Measurements from ENCODE around the gene LDLRAD1.
"Not testable (repeated sequence)": the region's sequence is repeated elsewhere in the genome, so short reads cannot be mapped to it uniquely, and the experiment has no call there.

LDLRAD1 gene, protein sequence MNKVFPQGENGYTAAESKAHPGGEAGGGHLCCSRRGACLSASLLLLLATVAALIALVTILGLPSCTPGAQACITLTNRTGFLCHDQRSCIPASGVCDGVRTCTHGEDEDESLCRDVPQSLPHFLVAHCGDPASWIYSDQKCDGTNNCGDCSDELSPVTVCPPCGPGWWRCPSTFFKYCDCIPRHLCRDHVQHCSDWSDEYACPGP

DNA sequence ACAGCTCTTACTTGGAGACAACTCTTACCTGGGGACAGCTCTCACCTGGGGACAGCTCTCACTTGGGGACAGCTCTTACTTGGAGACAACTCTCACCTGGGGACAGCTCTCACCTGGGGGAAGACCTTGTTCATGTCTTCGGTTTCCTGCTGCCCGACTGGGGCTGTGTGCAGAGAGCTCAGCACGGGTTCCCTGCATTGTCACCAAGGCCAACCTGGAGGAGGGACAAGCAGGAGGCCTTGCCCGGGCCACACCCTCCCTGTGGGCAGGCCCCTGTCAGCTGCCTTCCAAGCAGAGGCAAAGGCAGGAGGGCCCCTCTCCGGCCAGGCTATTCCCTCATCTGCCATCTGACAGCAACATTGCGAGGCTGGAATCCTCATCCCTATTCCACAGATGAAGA is at the start of gene LDLRAD1:
Gene LDLRAD1, minus strand, starts transcription at position 208 of the 400 bp plus-strand sequence. Its CDS starts 74 bp downstream, at position 134.
- peak; percentile 30 for DNase-seq (ENCODE audit: low read depth, low spot score)

DNA sequence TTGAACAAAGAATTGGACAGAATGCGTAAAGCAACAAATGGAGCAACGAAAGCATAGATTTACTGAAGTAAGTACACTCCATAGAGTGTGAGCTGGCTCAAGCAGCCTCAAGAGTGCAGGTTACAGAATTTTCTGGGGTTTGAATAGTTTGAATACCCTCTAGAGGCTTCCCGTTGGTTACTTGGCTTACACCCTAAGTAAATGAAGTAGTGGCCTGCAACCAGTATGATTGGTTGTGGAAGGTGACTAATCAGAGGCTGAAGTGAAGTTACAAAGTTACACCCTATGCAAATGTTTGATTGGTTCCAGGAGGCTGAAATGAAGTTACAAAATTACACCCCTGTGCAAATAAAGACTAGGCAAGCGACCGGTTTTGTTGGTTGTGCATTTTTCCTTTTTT is 46.3 kb upstream of the LDLRAD1 start:
- no peak for DNase-seq (ENCODE audit: low read depth, low spot score)

DNA sequence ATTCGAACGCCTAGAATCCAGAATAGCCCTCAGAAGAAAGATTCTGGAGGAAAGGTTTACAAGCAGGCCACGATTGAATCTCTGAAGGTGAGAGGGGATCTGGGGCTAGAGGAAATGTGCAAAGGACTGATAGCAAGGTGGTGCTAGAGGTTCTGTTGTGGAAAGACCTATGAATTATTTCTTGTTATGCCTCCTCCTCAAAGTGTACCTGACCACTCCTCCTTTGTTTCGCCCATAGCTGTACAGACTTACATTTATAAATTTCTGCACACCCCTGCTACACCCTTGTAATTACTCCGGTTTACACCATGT is 36.4 kb upstream of the LDLRAD1 start:
- no peak for DNase-seq (ENCODE audit: low read depth, low spot score)

DNA sequence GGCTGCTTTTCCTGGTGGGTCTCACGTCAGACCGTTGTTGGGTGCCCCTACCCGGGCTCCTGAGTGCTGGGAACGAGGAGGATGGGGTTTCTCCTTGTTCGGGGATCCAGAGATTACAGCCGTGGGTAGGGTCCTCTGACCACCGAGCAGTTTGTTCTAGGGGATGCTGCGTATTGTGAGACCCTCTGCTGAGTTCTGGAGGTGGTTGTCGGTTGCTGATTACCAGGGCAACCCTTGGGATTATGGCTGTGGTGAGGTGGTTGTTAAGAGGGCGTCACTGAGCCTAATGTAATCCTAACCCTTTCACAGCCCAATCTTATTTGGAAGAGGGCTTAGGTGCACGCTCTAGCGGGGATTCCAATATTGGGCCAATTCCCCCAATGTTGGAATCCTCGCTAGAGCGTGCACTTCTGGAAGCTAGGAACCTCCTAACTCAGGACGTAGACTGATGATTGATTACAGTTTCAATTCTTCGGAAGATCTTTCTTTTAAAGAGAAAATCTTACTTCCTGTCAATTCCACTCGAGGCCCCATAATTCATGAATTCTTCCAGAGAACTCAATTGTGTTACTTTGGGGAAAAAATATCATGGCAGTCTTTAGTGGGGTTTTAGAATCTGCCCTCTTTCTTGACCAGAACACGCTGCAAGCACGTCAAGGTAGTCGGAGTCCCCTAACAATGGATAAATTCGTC is 35.9 kb upstream of the LDLRAD1 start:
- DNase-seq (ENCODE audit: low read depth, low spot score), result no peak

DNA sequence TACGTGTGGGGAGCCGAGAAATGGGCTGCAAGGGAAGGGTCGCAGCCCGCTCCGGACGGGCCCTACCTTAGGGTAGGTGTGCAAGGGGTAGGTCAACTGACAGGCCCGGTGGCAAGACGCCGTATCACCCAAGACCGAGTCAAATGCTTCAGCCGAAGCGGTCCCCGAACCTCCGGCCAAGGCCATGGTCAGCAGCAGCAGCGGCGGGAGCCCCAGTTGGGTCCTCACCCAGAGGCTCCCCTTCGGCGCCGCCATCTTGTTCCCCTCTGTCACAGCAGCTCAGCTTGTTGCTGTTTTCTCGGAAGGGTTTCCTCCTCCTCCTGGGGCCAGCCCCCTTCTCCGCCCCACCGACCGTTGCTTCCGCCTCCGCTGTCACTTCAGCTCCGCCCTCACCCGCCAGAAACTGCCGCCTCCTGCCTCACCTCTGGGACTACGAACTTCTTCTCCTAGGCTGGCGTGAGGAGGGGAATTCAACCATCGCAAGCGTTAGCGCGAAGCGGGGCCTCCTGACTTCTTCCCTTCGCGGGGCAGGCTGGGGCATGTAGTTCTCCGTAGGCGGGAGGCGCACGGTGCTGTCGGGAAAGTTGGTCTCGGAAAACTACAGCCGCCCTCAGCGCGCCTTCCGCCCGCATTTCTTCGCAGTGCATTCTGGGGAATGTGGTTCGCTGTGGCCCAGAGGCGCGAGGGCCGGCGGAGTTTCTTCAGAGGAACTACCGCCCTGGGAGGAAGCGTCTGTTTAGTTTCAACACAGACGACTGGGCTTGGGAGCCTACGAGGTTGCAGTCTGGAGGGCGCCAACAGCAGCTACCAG is 35.2 kb upstream of the LDLRAD1 start, which contains the start of the genes TCEANC2 and TMEM59:
Gene TCEANC2, plus strand, starts transcription at position 675 of the 811 bp plus-strand sequence. CDS start 815 bp downstream, outside the sequence.
Gene TMEM59, minus strand, starts transcription at position 271 of the 811 bp plus-strand sequence. Its CDS starts 16 bp downstream, at position 255.
- DNase-seq (ENCODE audit: low read depth, low spot score), result peak; percentile 99

DNA sequence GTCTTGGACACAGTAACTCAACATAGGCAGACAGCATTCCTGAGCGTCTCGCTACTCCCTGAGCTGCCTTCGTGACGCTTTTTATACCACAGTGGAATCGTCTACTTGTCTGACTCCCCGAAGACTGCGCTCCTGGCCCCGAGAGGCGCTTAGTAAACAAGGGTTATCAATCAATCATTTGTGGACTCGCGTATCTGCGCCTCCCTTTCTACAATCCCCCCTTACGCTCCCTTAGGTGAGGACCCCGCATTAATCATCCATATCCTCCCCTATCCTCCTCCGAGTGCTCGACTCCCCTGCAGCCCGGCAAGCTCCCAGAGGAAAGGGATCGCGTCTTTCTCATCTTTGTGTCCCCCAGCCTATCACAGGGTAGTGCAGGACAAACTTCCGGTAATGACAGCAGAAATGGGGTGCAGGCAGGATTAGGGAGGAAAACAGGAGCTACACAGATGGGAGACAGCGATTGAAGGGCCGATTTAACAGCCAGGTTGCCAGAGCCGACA is 34.5 kb upstream of the LDLRAD1 start:
- DNase-seq (ENCODE audit: low read depth, low spot score), result peak; percentile 51

DNA sequence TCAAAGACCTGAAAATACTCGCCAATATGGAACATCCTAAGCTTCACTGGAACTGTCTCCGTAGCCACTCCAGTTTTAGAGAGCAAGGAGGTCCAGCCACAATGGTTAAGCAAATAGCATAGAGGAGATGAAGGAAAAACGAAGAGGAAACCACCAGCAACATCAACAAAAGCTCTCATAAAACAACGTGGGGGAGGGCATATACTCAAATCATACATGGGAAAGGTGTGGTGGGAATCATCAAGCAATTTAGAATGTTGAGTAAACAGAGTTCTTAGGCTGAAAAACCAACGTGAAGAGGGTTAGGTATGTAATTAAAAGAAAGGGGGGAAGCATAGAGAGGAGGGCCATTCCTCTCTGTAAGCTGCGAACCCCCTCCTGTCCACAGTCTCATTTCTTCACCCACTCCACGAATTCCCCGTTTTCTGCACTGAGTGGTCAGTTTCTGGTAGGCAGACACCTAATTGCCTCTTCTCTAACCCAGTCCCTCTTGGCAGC is 34.0 kb upstream of the LDLRAD1 start:
- DNase-seq (ENCODE audit: low read depth, low spot score), result no peak

DNA sequence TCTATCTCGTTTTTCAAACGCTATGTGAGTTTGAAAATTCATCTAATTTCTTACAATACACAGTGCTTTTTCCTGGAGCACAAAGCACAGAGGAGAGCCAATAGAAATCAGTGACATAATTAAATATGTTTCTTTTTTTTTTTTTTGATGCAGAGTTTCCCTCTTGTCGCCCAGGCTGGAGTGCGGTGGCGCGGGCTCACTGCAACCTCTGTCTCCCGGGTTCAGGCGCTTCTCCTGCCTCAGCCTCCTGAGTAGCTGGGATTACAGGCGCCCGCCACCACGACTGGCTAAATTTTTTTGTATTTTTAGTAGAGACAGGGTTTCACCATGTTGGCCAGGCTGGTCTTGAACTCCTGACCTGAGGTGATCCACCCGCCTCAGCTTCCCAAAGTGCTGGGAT is 32.4 kb upstream of the LDLRAD1 start:
- not testable (repeated sequence) for DNase-seq (ENCODE audit: low read depth, low spot score)

DNA sequence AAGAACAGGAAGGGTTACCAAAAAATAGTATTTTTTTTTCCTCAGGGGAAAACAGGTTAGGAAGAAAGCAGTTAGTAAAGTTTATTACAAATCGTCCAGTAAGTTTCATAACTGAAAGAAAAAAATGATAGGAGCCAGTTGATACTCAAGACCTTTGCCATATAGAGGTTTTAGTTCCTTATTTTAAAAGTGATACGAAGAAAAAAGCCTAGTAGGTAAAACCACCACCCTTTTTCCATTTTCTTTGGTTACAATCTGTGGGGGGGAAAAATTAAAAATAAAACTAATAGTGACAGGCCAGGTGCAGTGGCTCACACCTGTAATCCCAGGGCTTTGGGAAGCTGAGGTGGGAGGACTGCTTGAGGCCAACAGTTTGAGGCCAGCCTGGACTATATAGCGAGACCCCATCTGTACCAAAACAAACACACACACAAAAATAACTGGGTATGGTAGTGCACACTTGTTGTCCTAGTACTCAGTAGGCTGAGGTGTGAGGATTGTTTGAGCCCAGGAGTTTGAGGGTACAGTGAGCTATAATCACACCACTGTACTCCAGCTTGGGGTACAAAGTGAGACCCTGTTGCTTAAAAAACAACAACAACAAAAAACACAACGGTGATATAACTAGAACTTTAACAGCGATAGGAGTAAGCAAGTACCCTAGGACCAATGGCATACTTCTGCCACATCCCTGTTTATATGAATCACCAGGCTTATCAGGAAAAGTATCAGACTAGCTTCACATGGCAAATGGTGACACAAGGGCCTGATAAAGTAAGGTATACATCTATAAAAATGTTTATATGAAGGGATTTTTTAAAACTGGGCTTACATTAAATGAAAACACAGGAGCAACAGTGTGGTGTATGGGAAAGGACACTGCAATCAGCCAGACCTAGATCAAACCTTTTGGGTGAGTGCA is 29.7 kb upstream of the LDLRAD1 start:
- no peak for DNase-seq (ENCODE audit: low read depth, low spot score)

DNA sequence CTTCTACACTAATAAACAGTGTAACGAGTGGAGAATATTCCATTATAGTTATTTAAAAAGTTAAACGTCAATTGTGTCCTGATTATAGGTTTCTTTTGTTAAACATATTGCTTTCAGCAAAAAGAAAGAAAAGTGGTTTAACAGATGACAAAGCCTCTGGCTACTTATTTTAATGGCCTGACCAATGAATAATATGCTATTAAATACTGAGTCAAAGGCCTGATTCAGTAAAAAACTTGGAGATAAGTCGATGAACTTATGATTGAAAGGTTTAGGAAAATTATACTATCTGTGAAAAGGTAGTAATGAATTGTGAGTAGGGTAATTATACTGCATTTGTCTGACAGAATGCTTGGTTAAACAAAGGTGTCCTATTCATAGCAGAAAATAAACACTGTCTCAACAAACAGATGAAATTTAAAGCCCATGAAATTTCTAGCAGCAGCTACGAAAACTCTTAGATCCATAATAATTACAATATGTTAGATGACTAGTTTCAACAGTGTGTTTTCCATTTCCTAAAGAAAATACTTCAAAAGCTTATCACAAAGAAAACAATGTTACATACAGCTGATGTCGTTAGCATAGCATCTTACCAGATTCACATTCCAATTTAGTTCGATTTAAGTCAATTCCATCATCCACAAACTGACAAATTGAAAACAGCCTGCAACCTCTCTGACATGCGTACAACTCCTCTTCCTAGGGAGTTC is 28.8 kb upstream of the LDLRAD1 start:
- DNase-seq (ENCODE audit: low read depth, low spot score), result no peak

DNA sequence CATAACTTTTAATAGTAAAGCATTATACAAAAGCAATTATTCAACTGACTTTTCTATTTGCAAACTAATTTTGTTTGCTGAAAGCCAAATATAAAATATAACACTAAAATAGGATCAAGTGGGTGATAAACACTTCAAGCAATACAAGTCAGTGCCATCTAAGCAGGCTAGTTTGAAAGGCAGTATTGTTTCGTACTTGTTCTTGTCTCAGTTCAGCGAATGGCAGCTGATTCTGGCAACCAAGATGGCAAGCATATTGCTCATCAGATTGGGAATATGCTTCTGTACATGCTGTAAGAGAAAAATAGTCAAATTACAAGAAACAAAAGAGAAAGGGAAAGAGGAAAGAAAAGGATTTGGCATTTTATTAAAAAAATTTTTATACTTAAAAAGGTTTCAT is 27.5 kb upstream of the LDLRAD1 start:
- no peak for DNase-seq (ENCODE audit: low read depth, low spot score)

DNA sequence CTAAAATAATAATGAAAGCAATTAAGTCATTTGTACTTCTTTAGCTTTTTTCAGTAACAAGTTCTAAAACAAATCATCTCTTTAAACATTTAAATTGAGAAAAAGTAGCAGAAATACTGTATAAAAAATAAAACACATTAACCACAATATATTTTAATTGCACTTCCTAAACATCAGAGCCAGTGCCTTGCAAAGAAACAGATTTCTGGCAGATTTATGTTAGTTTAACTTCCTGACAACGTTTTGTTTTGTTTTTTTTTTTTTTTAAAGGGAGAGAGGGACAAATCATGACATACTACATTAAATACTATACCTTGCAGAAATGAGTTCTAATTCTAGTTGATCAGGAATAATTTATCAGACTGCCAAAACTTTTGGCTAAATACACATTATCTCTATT is 23.8 kb upstream of the LDLRAD1 start:
- DNase-seq (ENCODE audit: low read depth, low spot score), result no peak

DNA sequence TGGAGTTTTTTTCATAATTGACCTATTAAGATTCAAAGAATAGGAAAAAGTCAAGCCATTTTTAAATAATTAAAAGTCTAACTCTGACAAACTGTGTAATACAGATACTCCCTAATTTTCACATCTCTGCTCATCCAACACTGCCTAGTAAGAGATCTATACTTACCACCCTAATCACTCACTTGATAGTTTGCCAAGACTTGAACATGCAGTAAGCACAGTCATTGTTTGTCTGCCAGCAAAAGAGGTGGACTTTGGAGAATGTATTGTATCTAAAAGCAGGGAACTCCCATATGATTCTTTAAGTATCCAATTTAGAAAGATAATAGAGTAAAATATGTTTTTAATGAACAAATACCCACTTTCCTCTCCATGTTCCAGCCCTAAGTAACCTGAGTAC is 19.5 kb upstream of the LDLRAD1 start:
- DNase-seq (ENCODE audit: low read depth, low spot score), result no peak

DNA sequence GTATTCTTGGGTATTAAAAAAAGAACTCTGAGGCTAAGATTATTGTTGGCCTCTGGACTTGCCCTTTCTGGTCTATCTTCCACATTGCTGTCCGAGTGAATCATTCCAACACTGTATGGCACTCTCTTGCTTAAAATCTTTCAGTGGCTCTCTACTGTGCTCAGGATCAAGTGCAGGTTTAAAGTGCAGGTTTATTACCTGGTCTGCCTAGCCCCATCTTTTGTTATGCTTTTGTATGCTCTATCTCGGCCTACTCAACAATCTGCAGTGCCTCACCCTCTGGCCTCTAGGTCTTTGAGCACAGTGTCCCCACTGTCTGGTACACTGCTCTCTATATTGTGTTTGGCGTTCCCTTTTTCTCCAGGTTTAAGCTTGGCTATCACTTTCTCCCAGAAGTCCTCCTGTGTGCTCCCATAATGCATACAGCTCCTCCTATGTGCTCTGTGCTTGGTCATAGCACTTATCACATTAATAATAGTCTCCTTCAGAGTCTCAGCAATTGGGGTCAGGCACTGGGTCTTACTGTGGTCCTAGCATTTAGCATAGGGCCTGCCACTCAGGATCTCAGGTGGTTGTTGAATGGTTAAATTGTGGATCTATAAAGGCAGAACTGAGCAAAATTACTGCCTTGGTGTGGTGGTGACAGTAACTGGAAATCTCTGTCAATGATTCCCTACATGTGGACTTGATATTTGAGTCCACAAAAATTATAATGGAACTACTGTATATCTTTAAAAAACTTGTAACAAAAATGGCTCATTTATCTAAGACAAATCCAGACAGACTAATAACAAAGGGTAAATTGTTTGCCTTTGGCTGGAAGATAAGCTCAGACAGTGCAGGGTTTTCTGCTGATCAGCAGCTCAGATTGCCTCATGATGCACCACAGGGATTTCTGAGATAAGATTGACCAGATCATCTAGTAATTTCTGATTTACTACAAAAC is 10.6 kb upstream of the LDLRAD1 start:
- DNase-seq (ENCODE audit: low read depth, low spot score), result no peak

DNA sequence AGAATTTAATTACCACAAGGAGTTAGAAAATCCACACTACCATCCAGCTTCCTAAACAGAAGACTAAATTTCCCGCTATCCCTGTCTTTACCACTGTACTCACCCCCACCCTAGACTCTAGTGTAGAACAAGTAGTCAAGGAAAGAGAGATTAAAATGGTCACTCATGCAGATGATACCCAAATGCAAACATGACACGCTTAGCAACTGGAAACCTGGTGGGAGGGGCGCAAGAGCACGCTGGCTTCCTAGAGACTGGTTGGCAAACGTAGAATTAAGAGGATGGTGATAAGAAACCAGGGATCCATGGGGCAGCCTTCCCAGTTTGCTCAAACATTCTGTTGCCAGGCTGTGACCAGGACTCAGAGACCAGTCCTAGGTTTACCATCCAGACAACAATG is 9.9 kb upstream of the LDLRAD1 start:
- no peak for DNase-seq (ENCODE audit: low read depth, low spot score)

DNA sequence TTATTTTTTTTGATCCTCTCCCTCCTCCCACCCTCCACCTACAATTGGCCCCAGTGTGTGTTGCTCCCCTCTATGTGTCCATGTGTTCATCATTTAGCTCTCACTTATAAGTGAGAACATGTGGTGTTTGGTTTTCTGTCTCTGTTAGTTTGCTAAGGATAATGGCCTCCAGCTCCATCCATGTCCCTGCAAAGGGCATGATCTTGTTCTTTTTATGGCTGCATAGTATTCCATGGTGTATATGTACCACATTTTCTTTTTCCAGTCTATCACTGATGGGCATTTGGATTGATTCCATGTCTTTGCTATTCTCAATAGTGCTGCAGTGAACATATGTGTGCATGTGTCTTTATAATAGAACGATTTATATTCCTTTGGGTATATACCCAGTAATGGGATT is 6.8 kb upstream of the LDLRAD1 start:
- not testable (repeated sequence) for DNase-seq (ENCODE audit: low read depth, low spot score)

DNA sequence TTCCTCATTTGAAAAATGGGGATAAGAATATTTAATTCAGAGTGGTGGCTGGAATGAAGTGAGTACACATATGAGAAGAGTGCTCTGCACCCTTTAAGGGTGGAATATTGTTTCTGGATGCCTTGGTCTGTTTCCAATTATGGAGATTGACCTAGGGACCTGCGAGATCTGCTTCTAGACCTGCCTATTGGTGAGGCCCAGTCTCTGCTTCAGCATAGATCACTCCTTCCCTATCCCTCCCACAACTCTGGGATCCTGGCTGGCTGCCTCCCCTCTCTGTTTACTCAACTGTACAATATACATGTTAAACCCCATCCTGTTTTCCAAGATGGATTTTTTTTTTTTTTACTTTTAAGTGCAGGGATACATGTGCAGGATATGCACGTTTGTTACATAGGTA is 6.4 kb upstream of the LDLRAD1 start:
- DNase-seq (ENCODE audit: low read depth, low spot score), result no peak

DNA sequence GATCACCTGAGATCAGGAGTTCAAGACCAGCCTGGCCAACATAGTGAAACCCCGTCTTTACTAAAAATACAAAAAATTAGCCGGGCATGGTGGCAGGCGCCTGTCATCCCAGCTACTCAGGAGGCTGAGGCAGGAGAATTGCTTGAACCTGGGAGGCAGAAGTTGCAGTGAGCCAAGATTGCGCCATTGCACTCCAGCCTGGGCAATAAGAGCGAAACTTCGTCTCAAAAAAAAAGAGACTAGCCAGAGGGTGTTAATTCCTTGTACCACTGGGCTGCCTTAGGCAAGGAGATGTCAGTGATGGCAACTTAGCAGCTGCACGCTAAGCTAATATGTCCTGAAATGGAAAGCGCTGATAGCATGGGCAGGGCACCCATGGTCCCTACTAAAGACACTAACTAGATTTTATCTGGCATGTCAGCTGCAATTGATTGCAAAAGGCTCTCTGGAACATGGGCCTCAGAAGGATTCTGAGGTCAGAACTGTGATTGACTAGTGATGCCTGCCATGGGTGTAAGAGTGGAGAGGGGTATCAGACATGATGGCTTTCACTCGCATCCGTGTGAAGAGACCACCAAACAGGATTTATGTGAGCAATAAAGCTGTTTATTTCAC is 1.7 kb upstream of the LDLRAD1 start:
- not testable (repeated sequence) for DNase-seq (ENCODE audit: low read depth, low spot score)

DNA sequence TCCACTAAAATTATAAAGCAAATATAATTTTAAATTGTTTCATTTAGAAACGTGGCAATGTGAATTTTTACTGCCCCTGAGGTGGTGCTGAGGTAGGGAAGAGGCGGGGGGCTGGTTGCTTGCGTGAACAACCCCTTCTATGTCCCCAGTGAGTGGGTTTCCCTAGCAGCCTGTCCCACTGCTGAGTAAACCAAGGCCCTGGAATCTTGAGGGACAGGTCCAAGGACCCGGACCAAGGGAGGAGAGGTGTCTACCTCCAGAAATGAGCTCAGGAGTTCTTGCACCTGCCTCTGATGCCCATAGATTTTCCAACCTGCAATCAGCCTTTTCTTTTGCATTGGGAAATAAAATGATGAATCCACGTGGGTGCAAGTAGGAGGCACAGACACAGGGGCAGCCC is 649 bp upstream of the LDLRAD1 start:
- no peak for DNase-seq (ENCODE audit: low read depth, low spot score)
